ENCODE results near the gene TYMP.

Gene TYMP

DNA sequence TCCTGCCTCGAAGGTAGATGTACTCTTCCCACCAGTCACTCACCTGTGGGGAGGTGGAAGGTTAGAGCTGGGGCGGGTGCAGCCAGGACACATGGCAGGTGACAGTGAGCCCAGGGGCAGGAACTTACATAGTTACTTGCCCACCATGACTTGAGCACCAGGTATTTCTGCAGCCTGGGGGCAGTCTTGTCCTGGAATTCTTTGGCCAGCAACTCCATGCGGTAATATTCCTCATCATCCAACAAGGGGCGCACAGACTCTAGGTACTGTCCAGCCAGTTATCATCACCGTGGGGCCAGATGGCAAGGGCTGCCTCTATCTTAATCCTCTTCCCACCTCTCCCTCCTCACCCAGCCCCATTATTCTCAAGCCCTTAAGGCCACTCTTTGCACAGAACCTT is 46.3 kb upstream of the TYMP start:
- no peak for TF ChIP-seq OSR1 (CRISPR knock-in tag; IDR thresholded peaks at IDR 0.05)
- TF ChIP-seq RARB (CRISPR knock-in tag; IDR thresholded peaks at IDR 0.05) = no peak
- no peak for TF ChIP-seq ZFP3 (CRISPR knock-in tag; IDR thresholded peaks at IDR 0.05)
- TF ChIP-seq PATZ1 (CRISPR knock-in tag; IDR thresholded peaks at IDR 0.05; ENCODE audit: borderline replicate concordance) = no peak
- no peak for TF ChIP-seq ZC3H10 (CRISPR knock-in tag; IDR thresholded peaks at IDR 0.05)
- no peak for TF ChIP-seq ZNF8 (CRISPR knock-in tag; IDR thresholded peaks at IDR 0.05)
- TF ChIP-seq ISL1 (CRISPR knock-in tag; IDR thresholded peaks at IDR 0.05) = no peak
- no peak for TF ChIP-seq PPARA (CRISPR knock-in tag; IDR thresholded peaks at IDR 0.05; ENCODE audit: borderline replicate concordance)
- TF ChIP-seq CSDC2 (CRISPR knock-in tag; IDR thresholded peaks at IDR 0.05) = no peak
- ATAC-seq = peak; percentile 63

- ATAC-seq = no peak
- TF ChIP-seq SNAI2 (CRISPR knock-in tag; IDR thresholded peaks at IDR 0.05) = no peak
- no peak for TF ChIP-seq ZNF70 (CRISPR knock-in tag; IDR thresholded peaks at IDR 0.05)
- TF ChIP-seq BACH2 (CRISPR knock-in tag; IDR thresholded peaks at IDR 0.05; ENCODE audit: borderline replicate concordance) = no peak
- no peak for TF ChIP-seq ZNF565 (CRISPR knock-in tag; conservative IDR thresholded peaks at IDR 0.05; ENCODE audit: low read depth)
- no peak for TF ChIP-seq ARNTL (CRISPR knock-in tag; IDR thresholded peaks at IDR 0.05; ENCODE audit: borderline replicate concordance, low read depth)
- TF ChIP-seq ZNF8 (CRISPR knock-in tag; IDR thresholded peaks at IDR 0.05) = no peak
- TF ChIP-seq TCF4 (CRISPR knock-in tag; IDR thresholded peaks at IDR 0.05; ENCODE audit: borderline replicate concordance) = no peak
- no peak for TF ChIP-seq ZC3H10 (CRISPR knock-in tag; IDR thresholded peaks at IDR 0.05)
- no peak for TF ChIP-seq PATZ1 (CRISPR knock-in tag; IDR thresholded peaks at IDR 0.05; ENCODE audit: borderline replicate concordance)
- TF ChIP-seq, protein P1, sequence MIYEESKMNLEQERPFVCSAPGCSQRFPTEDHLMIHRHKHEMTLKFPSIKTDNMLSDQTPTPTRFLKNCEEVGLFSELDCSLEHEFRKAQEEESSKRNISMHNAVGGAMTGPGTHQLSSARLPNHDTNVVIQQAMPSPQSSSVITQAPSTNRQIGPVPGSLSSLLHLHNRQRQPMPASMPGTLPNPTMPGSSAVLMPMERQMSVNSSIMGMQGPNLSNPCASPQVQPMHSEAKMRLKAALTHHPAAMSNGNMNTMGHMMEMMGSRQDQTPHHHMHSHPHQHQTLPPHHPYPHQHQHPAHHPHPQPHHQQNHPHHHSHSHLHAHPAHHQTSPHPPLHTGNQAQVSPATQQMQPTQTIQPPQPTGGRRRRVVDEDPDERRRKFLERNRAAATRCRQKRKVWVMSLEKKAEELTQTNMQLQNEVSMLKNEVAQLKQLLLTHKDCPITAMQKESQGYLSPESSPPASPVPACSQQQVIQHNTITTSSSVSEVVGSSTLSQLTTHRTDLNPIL (CRISPR knock-in tag; IDR thresholded peaks at IDR 0.05; ENCODE audit: low read depth) = no peak
- no peak for TF ChIP-seq ISL1 (CRISPR knock-in tag; IDR thresholded peaks at IDR 0.05)
- TF ChIP-seq, protein P2, sequence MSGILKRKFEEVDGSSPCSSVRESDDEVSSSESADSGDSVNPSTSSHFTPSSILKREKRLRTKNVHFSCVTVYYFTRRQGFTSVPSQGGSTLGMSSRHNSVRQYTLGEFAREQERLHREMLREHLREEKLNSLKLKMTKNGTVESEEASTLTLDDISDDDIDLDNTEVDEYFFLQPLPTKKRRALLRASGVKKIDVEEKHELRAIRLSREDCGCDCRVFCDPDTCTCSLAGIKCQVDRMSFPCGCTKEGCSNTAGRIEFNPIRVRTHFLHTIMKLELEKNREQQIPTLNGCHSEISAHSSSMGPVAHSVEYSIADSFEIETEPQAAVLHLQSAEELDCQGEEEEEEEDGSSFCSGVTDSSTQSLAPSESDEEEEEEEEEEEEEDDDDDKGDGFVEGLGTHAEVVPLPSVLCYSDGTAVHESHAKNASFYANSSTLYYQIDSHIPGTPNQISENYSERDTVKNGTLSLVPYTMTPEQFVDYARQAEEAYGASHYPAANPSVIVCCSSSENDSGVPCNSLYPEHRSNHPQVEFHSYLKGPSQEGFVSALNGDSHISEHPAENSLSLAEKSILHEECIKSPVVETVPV (CRISPR knock-in tag; IDR thresholded peaks at IDR 0.05) = no peak
Measured at GRCh38 chr22:50575426-50575941, 45.7 kb upstream of the TYMP start.

DNA sequence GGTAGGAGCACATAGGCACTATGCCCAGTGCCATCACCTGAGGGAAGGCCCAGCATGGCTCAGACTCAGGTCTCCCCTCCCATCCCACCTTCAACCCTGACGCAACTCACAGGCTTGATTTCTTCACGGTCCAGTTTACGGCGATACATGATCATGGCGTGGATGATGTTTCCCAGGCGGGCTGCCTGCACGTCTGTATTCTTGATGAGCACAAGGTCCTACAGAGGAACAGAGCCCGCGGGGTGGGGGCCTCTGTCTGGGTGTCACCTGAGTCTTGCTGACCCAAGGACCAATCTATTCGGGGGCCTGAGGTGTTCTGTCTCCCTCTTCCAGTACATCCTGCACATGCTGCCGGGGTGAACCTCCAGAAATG is 44.6 kb upstream of the TYMP start:
- ATAC-seq = no peak
- TF ChIP-seq CSDC2 (CRISPR knock-in tag; IDR thresholded peaks at IDR 0.05) (no peak), RARB (CRISPR knock-in tag; IDR thresholded peaks at IDR 0.05) (no peak), ZNF565 (CRISPR knock-in tag; conservative IDR thresholded peaks at IDR 0.05; ENCODE audit: low read depth) (no peak), GLIS3 (CRISPR knock-in tag; IDR thresholded peaks at IDR 0.05) (no peak), ISL1 (CRISPR knock-in tag; IDR thresholded peaks at IDR 0.05) (no peak), ZFP3 (CRISPR knock-in tag; IDR thresholded peaks at IDR 0.05) (no peak), TOX (CRISPR knock-in tag; IDR thresholded peaks at IDR 0.05; ENCODE audit: borderline replicate concordance) (no peak), ZC3H10 (CRISPR knock-in tag; IDR thresholded peaks at IDR 0.05) (no peak)
- TF ChIP-seq, protein P1 (CRISPR knock-in tag; IDR thresholded peaks at IDR 0.05; ENCODE audit: low read depth) = no peak
